Activated CD4-positive, alpha-beta memory T cell treated with anti-CD3 and anti-CD28 coated beads, Interleukin-2, amount 10 ng/mL, durations not matched to agents 7 days and 5 days (primary cell): ENCODE measurements around the gene NHERF1. TPM values are rescaled to one million over a fixed set of nuclear protein-coding genes. Genes with fewer than 3 reads are reported as not detected.

Experiments used
- CTCF ChIA-PET: fragments of 350-600 bp; sonication (Branson Sonifier 250); formaldehyde crosslinking; loops from one replicate; lab custom pipeline; 2021; ENCODE audit warnings: antibody characterized with exemption, inconsistent platforms; lab: Charles Lee
- POLR2A ChIA-PET: fragments of 350-600 bp; sonication (Branson Sonifier 250); formaldehyde crosslinking; loops from one replicate; lab custom pipeline; 2021; ENCODE audit warnings: antibody characterized with exemption; lab: Charles Lee
- DNase-seq: peaks from one replicate; pipeline ENCODE4 v3.0.0-alpha.2; 2020
- H3K27ac Mint-ChIP-seq: one replicate; pipeline ENCODE4 v1.8.0; 2021; ENCODE audit warnings: mild to moderate bottlenecking, mixed read lengths
- H3K27me3 Mint-ChIP-seq: one replicate; pipeline ENCODE4 v1.8.0; 2021; ENCODE audit warnings: mixed read lengths
- H3K36me3 Mint-ChIP-seq: one replicate; pipeline ENCODE4 v1.8.0; 2021; ENCODE audit warnings: low read depth, mixed read lengths
- H3K4me1 Mint-ChIP-seq: one replicate; pipeline ENCODE4 v1.8.0; 2021; ENCODE audit warnings: mixed read lengths
- H3K4me3 Mint-ChIP-seq: one replicate; pipeline ENCODE4 v1.8.0; 2021; ENCODE audit warnings: mild to moderate bottlenecking, mixed read lengths
- H3K9me3 Mint-ChIP-seq: one replicate; pipeline ENCODE4 v1.8.0; 2021; ENCODE audit warnings: mixed read lengths
- total RNA-seq, 2 experiments: library from RNA; stranded (reverse); gene quantifications; one replicate each; pipeline ENCODE4 v1.2.3, GENCODE V29; 2021

The NHERF1 gene
- total RNA-seq, 2 experiments from 2014 or later: 320 to 328 TPM

GRCh38 chr17:74736513-74737298 is 11.7 kb upstream of the NHERF1 start, which contains the start of gene RAB37:
Gene RAB37, plus strand, starts transcription at chr17:74737256. Its CDS starts 17 bp downstream, at chr17:74737273.
- Mint-ChIP-seq H3K4me1 (peaks cover 53% of the 10 kb centered on the region), H3K4me3 (peak within 1 kb of the TSS; percentile 87), H3K36me3 (peaks cover 9% of the 10 kb centered on the region), H3K9me3 (no peaks in the 10 kb centered on the region), H3K27me3 (peaks cover 5% of the 10 kb centered on the region), H3K27ac (peak within 1 kb of the TSS; percentile 89)
- DNase-seq: peak; percentile 55
- ChIA-PET CTCF (interaction anchor here (0.6 to 6.2 kb wide), 36 partner anchors 10 to 271 kb away, joined by 3 to 255 read pairs (median 4); partner anchors contain the start of genes CD300A, CD300H, NAT9 and NHERF1), POLR2A (interaction anchor here (0.6 to 4.6 kb wide), 14 partner anchors 10 to 82 kb away, joined by 3 to 44 read pairs (median 5); partner anchors contain the start of gene NAT9)

- H3K4me1 Mint-ChIP-seq: peaks cover 61% of the 10 kb centered on the region
- DNase-seq: peak; percentile 60
- POLR2A ChIA-PET: interaction anchor here (0.6 to 4.6 kb wide), 16 partner anchors 10 to 144 kb away, joined by 3 to 44 read pairs (median 6); partner anchors contain the start of genes FDXR and NAT9
- peaks cover 5% of the 10 kb centered on the region for H3K27me3 Mint-ChIP-seq
- H3K27ac Mint-ChIP-seq: peak overlapping the region; percentile 89
- H3K9me3 Mint-ChIP-seq: no peaks in the 10 kb centered on the region
- H3K4me3 Mint-ChIP-seq: peak overlapping the region; percentile 87
- peaks cover 10% of the 10 kb centered on the region for H3K36me3 Mint-ChIP-seq
- CTCF ChIA-PET: interaction anchor here (0.6 to 6.2 kb wide), 38 partner anchors 8 to 271 kb away, joined by 3 to 255 read pairs (median 5); partner anchors contain the start of genes CD300A, CD300H, NAT9 and NHERF1
These were observed 11.0 kb upstream of the NHERF1 start for GRCh38 chr17:74737299-74738050.

- H3K9me3 Mint-ChIP-seq: no peaks in the 10 kb centered on the region
- H3K36me3 Mint-ChIP-seq: peaks cover 18% of the 10 kb centered on the region
- ChIA-PET CTCF (interaction anchor here (0.5 to 6.2 kb wide), 39 partner anchors 8 to 272 kb away, joined by 3 to 255 read pairs (median 5); partner anchors contain the start of genes CD300A, FDXR, NAT9 and NHERF1), POLR2A (interaction anchor here (0.6 to 4.6 kb wide), 20 partner anchors 9 to 778 kb away, joined by 3 to 44 read pairs (median 4); partner anchors contain the start of genes CD300A, FDXR, NAT9 and TSEN54)
- H3K27ac Mint-ChIP-seq: peak overlapping the region; percentile 89
- H3K27me3 Mint-ChIP-seq: peaks cover 5% of the 10 kb centered on the region
- peak; percentile 92 for DNase-seq
- H3K4me3 Mint-ChIP-seq: peak overlapping the region; percentile 87
- H3K4me1 Mint-ChIP-seq: peaks cover 69% of the 10 kb centered on the region
These were observed 10.1 kb upstream of the NHERF1 start for GRCh38 chr17:74738051-74738996.

- H3K27ac Mint-ChIP-seq: peak overlapping the region; percentile 89
- H3K27me3 Mint-ChIP-seq: peaks cover 5% of the 10 kb centered on the region
- DNase-seq: peak; percentile 51
- H3K4me3 Mint-ChIP-seq: peak overlapping the region; percentile 87
- CTCF ChIA-PET: interaction anchor here (0.5 to 6.2 kb wide), 9 partner anchors 7 to 273 kb away, joined by 3 to 255 read pairs (median 6); partner anchors contain the start of genes MRPL58 and NHERF1
- H3K36me3 Mint-ChIP-seq: peaks cover 28% of the 10 kb centered on the region
- peaks cover 79% of the 10 kb centered on the region for H3K4me1 Mint-ChIP-seq
- POLR2A ChIA-PET: interaction anchor here (1.0 to 4.6 kb wide), 11 partner anchors 8 to 777 kb away, joined by 3 to 44 read pairs (median 14); partner anchors contain the start of genes CD300A, FDXR, NAT9 and TSEN54
- no peaks in the 10 kb centered on the region for H3K9me3 Mint-ChIP-seq
These were observed 9.1 kb upstream of the NHERF1 start for GRCh38 chr17:74739227-74739831.

GRCh38 chr17:74740173-74740572 is 8.3 kb upstream of the NHERF1 start:
- CTCF ChIA-PET: interaction anchor here (1.2 to 6.2 kb wide), 3 partner anchors 15 to 83 kb away, joined by 4 to 255 read pairs (median 93); no protein-coding TSS in a partner anchor
- peaks cover 5% of the 10 kb centered on the region for H3K27me3 Mint-ChIP-seq
- H3K4me1 Mint-ChIP-seq: peaks cover 86% of the 10 kb centered on the region
- no peak overlapping the region for H3K4me3 Mint-ChIP-seq
- H3K9me3 Mint-ChIP-seq: no peaks in the 10 kb centered on the region
- no peak for DNase-seq
- peaks cover 31% of the 10 kb centered on the region for H3K36me3 Mint-ChIP-seq
- H3K27ac Mint-ChIP-seq: peak overlapping the region; percentile 61
- POLR2A ChIA-PET: no interaction called here

GRCh38 chr17:74740641-74741387 is 7.6 kb upstream of the NHERF1 start:
- DNase-seq: no peak
- Mint-ChIP-seq H3K4me3 (no peak overlapping the region), H3K4me1 (peaks cover 86% of the 10 kb centered on the region), H3K9me3 (no peaks in the 10 kb centered on the region), H3K27me3 (peaks cover 5% of the 10 kb centered on the region), H3K36me3 (peaks cover 31% of the 10 kb centered on the region), H3K27ac (peak overlapping the region; percentile 91)
- ChIA-PET POLR2A (interaction anchor here (0.7 to 2.8 kb wide), 7 partner anchors 10 to 132 kb away, joined by 3 to 18 read pairs (median 8); partner anchors contain the start of gene FDXR), CTCF (interaction anchor here (1.1 to 2.8 kb wide), 8 partner anchors 10 to 217 kb away, joined by 3 to 39 read pairs (median 12); no protein-coding TSS in a partner anchor)

- H3K4me1 Mint-ChIP-seq: peaks cover 91% of the 10 kb centered on the region
- peaks cover 31% of the 10 kb centered on the region for H3K36me3 Mint-ChIP-seq
- CTCF ChIA-PET: interaction anchor here (0.6 to 2.8 kb wide), 15 partner anchors 9 to 220 kb away, joined by 3 to 39 read pairs (median 4); partner anchors contain the start of gene NAT9
- H3K27me3 Mint-ChIP-seq: no peaks in the 10 kb centered on the region
- peak overlapping the region; percentile 91 for H3K27ac Mint-ChIP-seq
- peak; percentile 84 for DNase-seq
- peak overlapping the region; percentile 69 for H3K4me3 Mint-ChIP-seq
- POLR2A ChIA-PET: interaction anchor here (0.7 to 2.8 kb wide), 10 partner anchors 9 to 131 kb away, joined by 3 to 18 read pairs (median 4); partner anchors contain the start of genes FDXR and NAT9
- no peaks in the 10 kb centered on the region for H3K9me3 Mint-ChIP-seq
These were observed 6.3 kb upstream of the NHERF1 start for GRCh38 chr17:74742153-74742515.

GRCh38 chr17:74742978-74743545 is 5.4 kb upstream of the NHERF1 start:
- ChIA-PET POLR2A (interaction anchor here (0.8 to 2.8 kb wide), 9 partner anchors 8 to 130 kb away, joined by 3 to 18 read pairs (median 4); partner anchors contain the start of genes FDXR and NAT9), CTCF (interaction anchor here (0.7 to 2.8 kb wide), 11 partner anchors 8 to 219 kb away, joined by 3 to 39 read pairs (median 10); partner anchors contain the start of gene NAT9)
- Mint-ChIP-seq H3K27ac (peak overlapping the region; percentile 91), H3K9me3 (no peaks in the 10 kb centered on the region), H3K4me1 (peaks cover 91% of the 10 kb centered on the region), H3K4me3 (peak overlapping the region; percentile 54), H3K36me3 (peaks cover 31% of the 10 kb centered on the region), H3K27me3 (no peaks in the 10 kb centered on the region)
- no peak for DNase-seq

GRCh38 chr17:74743755-74744154 is 4.7 kb upstream of the NHERF1 start:
- Mint-ChIP-seq H3K4me3 (no peak overlapping the region), H3K4me1 (peaks cover 84% of the 10 kb centered on the region), H3K27me3 (no peaks in the 10 kb centered on the region), H3K36me3 (peaks cover 33% of the 10 kb centered on the region), H3K9me3 (no peaks in the 10 kb centered on the region), H3K27ac (peak overlapping the region; percentile 91)
- DNase-seq: no peak
- POLR2A ChIA-PET: interaction anchor here (4.5 to 9.2 kb wide), 2 partner anchors 16 to 32 kb away, joined by 15 to 98 read pairs; partner anchors contain the start of gene NAT9
- CTCF ChIA-PET: interaction anchor here (0.9 to 4.7 kb wide), 8 partner anchors 14 to 118 kb away, joined by 4 to 77 read pairs (median 30); partner anchors contain the start of gene NAT9

- Mint-ChIP-seq H3K4me3 (no peak overlapping the region), H3K27ac (peak overlapping the region; percentile 91), H3K9me3 (no peaks in the 10 kb centered on the region), H3K36me3 (peaks cover 28% of the 10 kb centered on the region), H3K4me1 (peaks cover 78% of the 10 kb centered on the region), H3K27me3 (no peaks in the 10 kb centered on the region)
- ChIA-PET POLR2A (interaction anchor here (1.2 to 9.2 kb wide), 6 partner anchors 10 to 128 kb away, joined by 3 to 98 read pairs (median 12); partner anchors contain the start of genes FDXR and NAT9), CTCF (interaction anchor here (0.5 to 4.7 kb wide), 12 partner anchors 7 to 236 kb away, joined by 3 to 77 read pairs (median 22); partner anchors contain the start of genes NAT9 and RAB37)
- DNase-seq: no peak
These were observed 4.1 kb upstream of the NHERF1 start for GRCh38 chr17:74744349-74744713.
